Right atrium auricular region (tissue), 2 donors: Measurements from ENCODE around the gene ITIH5. TPM values are rescaled to one million over a fixed set of nuclear protein-coding genes. Genes with fewer than 3 reads are reported as not detected.

ENCODE experiments used
- DNase-seq: peaks from one replicate; pipeline ENCODE4 v3.0.0-alpha.2; 2019; ENCODE audit warnings: low spot score
- H3K27ac ChIP-seq, 2 donors: fragments of 200-600 bp; sonication (generic); 1 replicate in 1 of 2; 2 replicates in 1 of 2; pipeline ENCODE4 v1.5.1; 2016 to 2019
- H3K27me3 ChIP-seq, 2 donors: fragments of 200-600 bp; sonication (generic); one replicate each; pipeline versions ENCODE4 v1.5.1 to v1.6.0; 2017 to 2019
- H3K36me3 ChIP-seq: fragments of 200-600 bp; sonication (generic); one replicate; pipeline ENCODE4 v1.5.1; 2016
- H3K4me1 ChIP-seq, 2 donors: fragments of 200-600 bp; sonication (generic); one replicate each; pipeline versions ENCODE4 v1.5.1 to v1.6.0; 2017 to 2019
- H3K4me3 ChIP-seq, 2 donors: fragments of 200-600 bp; sonication (generic); 1 replicate in 1 of 2; 2 replicates in 1 of 2; pipeline ENCODE4 v1.5.1; 2017 to 2019; ENCODE audit warnings: mild to moderate bottlenecking in 1 of 2, moderate library complexity in 1 of 2
- H3K9me3 ChIP-seq, 2 donors: fragments of 200-600 bp; sonication (generic); one replicate each; pipeline ENCODE4 v1.5.1; 2019
- CTCF ChIP-seq, 2 donors: fragments of 200-600 bp; sonication (generic); IDR thresholded peaks; one replicate each; pipeline ENCODE4 v1.5.1; 2019; ENCODE audit warnings: antibody characterized with exemption in 2 of 2
- total RNA-seq, 2 donors: library from RNA; depleted of rRNA; stranded (reverse); fragments of >200 nt; gene quantifications; one replicate each; pipeline ENCODE4 v1.1.0, GENCODE V29; 2016

The ITIH5 gene
- total RNA-seq, 2 donors from 2014 or later, result 3.1 to 7.3 TPM

DNA sequence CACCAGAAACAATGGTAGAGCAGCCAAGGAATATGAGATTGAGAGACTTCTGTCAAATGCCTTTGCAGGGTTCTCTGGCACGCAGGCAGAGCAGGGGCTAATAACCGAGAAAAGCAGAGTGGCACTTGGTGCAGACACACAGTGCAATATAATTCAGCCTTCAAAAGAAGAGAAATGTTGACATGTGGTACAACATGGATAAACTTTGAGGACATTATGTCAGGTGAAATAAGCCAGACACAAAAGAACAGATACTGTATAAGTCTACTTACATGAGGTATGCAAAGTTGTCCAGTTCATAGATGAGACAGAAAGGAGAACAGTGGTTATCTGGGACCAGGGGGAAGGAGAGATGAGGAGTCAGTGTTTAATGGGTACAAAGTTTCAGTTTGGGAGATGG, 41.8 kb downstream of the ITIH5 start:
- H3K4me3 ChIP-seq, result no peak overlapping the region
- no peak for TF ChIP-seq CTCF (IDR thresholded peaks at IDR 0.05)
- no peaks in the 10 kb centered on the region for H3K4me1 ChIP-seq
- H3K27ac ChIP-seq, result no peak overlapping the region
- H3K27me3 ChIP-seq, result no peaks in the 10 kb centered on the region
- DNase-seq, result no peak
- H3K36me3 ChIP-seq, result no peaks in the 10 kb centered on the region
- no peaks in the 10 kb centered on the region for H3K9me3 ChIP-seq

DNA sequence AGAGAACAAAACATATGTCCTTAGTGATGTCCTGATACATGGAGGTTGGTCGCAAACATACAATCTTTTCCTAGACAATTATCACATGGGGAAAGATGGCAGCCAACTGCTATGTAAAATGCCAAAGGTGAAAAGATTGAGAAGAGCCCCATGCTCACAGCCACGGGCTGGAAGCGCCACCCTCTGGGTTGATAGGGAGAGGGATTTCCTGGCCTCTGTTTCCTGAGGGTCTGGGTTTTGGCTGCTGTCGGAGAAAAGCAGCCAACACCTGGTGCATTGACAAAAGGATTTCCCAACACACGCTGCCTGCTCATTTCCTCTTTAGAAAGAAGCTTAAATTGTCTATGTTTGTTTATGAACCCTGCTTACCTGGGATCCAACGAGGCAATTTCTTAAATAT, 43.8 kb downstream of the ITIH5 start:
- H3K36me3 ChIP-seq, result no peaks in the 10 kb centered on the region
- no peak overlapping the region for H3K4me3 ChIP-seq
- TF ChIP-seq CTCF (IDR thresholded peaks at IDR 0.05), result peak in 1 of 2 donors; percentile 67
- no peaks in the 10 kb centered on the region for H3K9me3 ChIP-seq
- DNase-seq, result no peak
- H3K4me1 ChIP-seq, result peaks cover 0 to 11% of the 10 kb centered on the region in 2 donors
- no peaks in the 10 kb centered on the region for H3K27me3 ChIP-seq
- no peak overlapping the region for H3K27ac ChIP-seq

- Histone ChIP-seq H3K27ac (no peak overlapping the region), H3K4me1 (peaks cover 0 to 17% of the 10 kb centered on the region in 2 donors)
- no peak for TF ChIP-seq CTCF (IDR thresholded peaks at IDR 0.05)
These were observed 48.3 kb downstream of the ITIH5 start for GRCh38 chr10:7618461-7618860.

GRCh38 chr10:7611909-7612308, 54.9 kb downstream of the ITIH5 start:
- no peak for DNase-seq
- no peak overlapping the region for H3K4me3 ChIP-seq
- peaks cover 0 to 3% of the 10 kb centered on the region in 2 donors for H3K4me1 ChIP-seq
- TF ChIP-seq CTCF (IDR thresholded peaks at IDR 0.05), result no peak
- H3K27me3 ChIP-seq, result no peaks in the 10 kb centered on the region
- no peaks in the 10 kb centered on the region for H3K36me3 ChIP-seq
- H3K27ac ChIP-seq, result no peak overlapping the region
- H3K9me3 ChIP-seq, result no peaks in the 10 kb centered on the region

More at GRCh38 chr10:7618461-7618860, 48.3 kb downstream of the ITIH5 start:
- Histone ChIP-seq H3K36me3 (no peaks in the 10 kb centered on the region), H3K4me3 (no peak overlapping the region), H3K9me3 (no peaks in the 10 kb centered on the region), H3K27me3 (no peaks in the 10 kb centered on the region)
- DNase-seq, result no peak

- no peak overlapping the region for H3K27ac ChIP-seq
- peaks cover 0 to 3% of the 10 kb centered on the region in 2 donors for H3K4me1 ChIP-seq
- H3K27me3 ChIP-seq, result no peaks in the 10 kb centered on the region
- H3K4me3 ChIP-seq, result no peak overlapping the region
- TF ChIP-seq CTCF (IDR thresholded peaks at IDR 0.05), result no peak
- no peaks in the 10 kb centered on the region for H3K9me3 ChIP-seq
- peak; percentile 63 for DNase-seq
- no peaks in the 10 kb centered on the region for H3K36me3 ChIP-seq
These were observed 55.9 kb downstream of the ITIH5 start for GRCh38 chr10:7610651-7611389.

DNA sequence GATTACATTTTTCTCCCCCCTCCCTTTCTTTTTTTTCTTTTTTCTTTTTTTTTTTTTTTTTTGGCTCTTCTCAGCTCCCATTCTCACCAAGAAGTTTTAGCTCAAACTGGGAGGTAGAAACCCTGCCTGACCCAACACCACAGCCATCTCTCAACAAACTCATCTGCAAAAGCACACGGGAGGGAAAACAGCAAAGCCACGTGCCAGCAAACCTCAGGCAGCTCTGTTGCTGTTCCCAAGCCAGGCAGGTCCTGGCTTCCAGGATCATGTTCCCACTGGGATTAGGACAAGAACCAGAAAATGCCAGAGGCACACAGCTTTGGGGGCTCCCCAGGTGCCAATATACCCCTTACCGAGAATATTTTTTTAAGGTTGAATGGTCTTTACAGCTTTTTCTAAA, 56.7 kb downstream of the ITIH5 start:
- Histone ChIP-seq H3K36me3 (no peaks in the 10 kb centered on the region), H3K9me3 (no peaks in the 10 kb centered on the region), H3K27ac (no peak overlapping the region), H3K4me1 (peaks cover 0 to 9% of the 10 kb centered on the region in 2 donors), H3K4me3 (no peak overlapping the region), H3K27me3 (no peaks in the 10 kb centered on the region)
- no peak for DNase-seq
- no peak for TF ChIP-seq CTCF (IDR thresholded peaks at IDR 0.05)
